MM.1S (cell line): Measurements from ENCODE around the gene CTRB1.

Source experiments
- CTCF ChIP-seq: fragments of 300-600 bp; sonication (generic); IDR thresholded peaks from 2 replicates; pipeline ENCODE4 v1.5.1; 2016; ENCODE audit warnings: antibody characterized with exemption, low read length, mixed read lengths
- EZH2 ChIP-seq: fragments of 300-600 bp; sonication (generic); optimal IDR thresholded peaks from 2 replicates; pipeline ENCODE3; 2017; ENCODE audit warnings: low read depth, mild to moderate bottlenecking, antibody characterized with exemption, low read length, mixed read lengths
- EZH2phosphoT487 ChIP-seq: fragments of 300-600 bp; sonication (generic); IDR thresholded peaks from 2 replicates; pipeline ENCODE4 v1.6.1; 2018; ENCODE audit warnings: antibody characterized with exemption, low read length

DNA sequence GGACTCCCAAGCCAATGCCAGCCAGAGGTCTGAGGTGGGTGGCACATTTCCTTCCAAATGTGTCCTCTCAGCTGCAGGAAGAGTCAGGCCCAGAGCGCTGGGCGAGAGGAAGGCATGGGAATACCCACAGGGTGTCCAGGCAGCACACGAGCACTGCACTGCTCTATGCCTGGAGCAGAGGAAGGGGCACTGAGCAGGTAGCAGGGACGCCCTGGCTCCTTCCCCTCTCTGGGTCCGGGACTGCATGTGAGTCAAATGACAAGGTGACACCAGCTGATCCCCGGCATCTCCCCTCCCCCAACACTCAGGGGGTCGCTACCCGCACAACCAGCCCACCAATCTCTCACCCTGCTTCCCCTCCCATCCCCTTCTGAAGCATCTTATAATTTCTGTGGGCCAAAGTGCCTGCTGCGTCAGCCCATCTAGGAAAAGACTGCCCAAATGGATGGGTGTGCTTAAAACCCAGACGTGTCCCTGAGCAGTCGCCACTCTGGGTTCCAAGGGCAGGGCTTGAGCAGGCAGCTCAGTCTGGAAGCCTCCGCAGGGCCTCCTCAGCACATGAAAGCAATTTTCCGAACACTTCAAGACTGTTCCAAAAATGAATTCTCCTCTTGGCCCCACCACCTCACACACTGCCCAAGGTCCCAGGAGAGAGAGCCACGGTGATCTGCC lies 44.6 kb downstream of the CTRB1 start:
- TF ChIP-seq CTCF (no peak), EZH2 (no peak), EZH2phosphoT487 (no peak)
